AG09319 (cell line): ENCODE measurements around the gene KCNK17.

Source experiments
- DNase-seq: peaks from one replicate; pipeline ENCODE4 v3.0.0-alpha.2; 2010; ENCODE audit warnings: low read depth; ENCODE audit errors: extremely low read depth
- CTCF ChIP-seq: IDR thresholded peaks from 2 replicates; pipeline ENCODE4 v1.5.1; 2011; ENCODE audit warnings: low read depth, mild to moderate bottlenecking, inconsistent platforms, low read length, moderate library complexity

The KCNK17 gene

GRCh38 chr6:39254999-39255535 is 59.2 kb downstream of the KCNK17 start:
- no peak for TF ChIP-seq CTCF

GRCh38 chr6:39251406-39251805 is 62.8 kb downstream of the KCNK17 start:
- DNase-seq, result no peak
- TF ChIP-seq CTCF, result no peak

More at GRCh38 chr6:39254999-39255535, 59.2 kb downstream of the KCNK17 start:
- no peak for DNase-seq

- TF ChIP-seq CTCF, result no peak
- no peak for DNase-seq
Observed at GRCh38 chr6:39250507-39250906, 63.7 kb downstream of the KCNK17 start.

GRCh38 chr6:39249278-39249677 is 64.9 kb downstream of the KCNK17 start:
- no peak for DNase-seq
- TF ChIP-seq CTCF, result no peak
